SU-DHL-6 (cell line): ENCODE results near the gene HK1.

Experiments
- CTCF ChIP-seq: fragments of 200-600 bp; sonication (generic); IDR thresholded peaks from one replicate; pipeline ENCODE4 v1.5.1; 2017; ENCODE audit warnings: antibody characterized with exemption, mild to moderate bottlenecking, low read length, moderate library complexity; ENCODE audit not compliant: insufficient read depth, poor library complexity, severe bottlenecking
- EZH2phosphoT487 ChIP-seq: fragments of 200-600 bp; sonication (generic), shearing (Covaris generic); conservative IDR thresholded peaks from 2 replicates; pipeline ENCODE4 v1.6.1; 2018; ENCODE audit warnings: mild to moderate bottlenecking, antibody characterized with exemption, low read length, moderate library complexity, mixed read lengths

GRCh38 chr10:69385454-69386350 lies 107.4 kb downstream of the HK1 start:
- TF ChIP-seq CTCF, result no peak
- no peak for TF ChIP-seq EZH2phosphoT487
